ENCODE measurements around the gene SSC4D.

DNA sequence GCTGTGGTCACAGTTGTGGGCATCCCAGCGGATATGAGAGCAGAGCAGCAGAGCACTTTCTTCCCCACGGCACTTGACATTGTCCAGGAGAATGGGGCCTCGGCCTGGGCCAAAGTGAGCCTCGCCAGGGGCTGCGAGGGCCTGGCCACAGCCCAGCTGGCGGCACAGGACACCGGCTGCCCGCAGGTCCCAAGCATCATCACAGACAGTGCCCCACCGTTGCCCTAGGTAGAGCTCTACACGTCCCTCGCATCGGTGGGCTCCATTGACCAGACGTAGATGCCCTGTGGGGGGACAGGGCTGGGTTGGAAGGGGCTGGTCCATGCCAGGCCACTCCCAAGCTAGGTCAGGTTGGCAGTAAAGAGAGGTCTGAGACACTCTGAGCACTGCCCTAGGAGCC lies 19.4 kb downstream of the SSC4D start:
- TF ChIP-seq POLR2A (IDR thresholded peaks at IDR 0.05): no peak
- TF ChIP-seq, protein P1, sequence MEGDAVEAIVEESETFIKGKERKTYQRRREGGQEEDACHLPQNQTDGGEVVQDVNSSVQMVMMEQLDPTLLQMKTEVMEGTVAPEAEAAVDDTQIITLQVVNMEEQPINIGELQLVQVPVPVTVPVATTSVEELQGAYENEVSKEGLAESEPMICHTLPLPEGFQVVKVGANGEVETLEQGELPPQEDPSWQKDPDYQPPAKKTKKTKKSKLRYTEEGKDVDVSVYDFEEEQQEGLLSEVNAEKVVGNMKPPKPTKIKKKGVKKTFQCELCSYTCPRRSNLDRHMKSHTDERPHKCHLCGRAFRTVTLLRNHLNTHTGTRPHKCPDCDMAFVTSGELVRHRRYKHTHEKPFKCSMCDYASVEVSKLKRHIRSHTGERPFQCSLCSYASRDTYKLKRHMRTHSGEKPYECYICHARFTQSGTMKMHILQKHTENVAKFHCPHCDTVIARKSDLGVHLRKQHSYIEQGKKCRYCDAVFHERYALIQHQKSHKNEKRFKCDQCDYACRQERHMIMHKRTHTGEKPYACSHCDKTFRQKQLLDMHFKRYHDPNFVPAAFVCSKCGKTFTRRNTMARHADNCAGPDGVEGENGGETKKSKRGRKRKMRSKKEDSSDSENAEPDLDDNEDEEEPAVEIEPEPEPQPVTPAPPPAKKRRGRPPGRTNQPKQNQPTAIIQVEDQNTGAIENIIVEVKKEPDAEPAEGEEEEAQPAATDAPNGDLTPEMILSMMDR (IDR thresholded peaks at IDR 0.05): no peak
- TF ChIP-seq EP300 (IDR thresholded peaks at IDR 0.05): no peak
- TF ChIP-seq POLR2AphosphoS5 (IDR thresholded peaks at IDR 0.05): no peak

All from suprapubic skin (tissue), 4 donors.